Measurements from ENCODE around the gene SLC15A4.
"Not testable (repeated sequence)": the region's sequence is repeated elsewhere in the genome, so short reads cannot be mapped to it uniquely, and the experiment has no call there.

Gene SLC15A4

DNA sequence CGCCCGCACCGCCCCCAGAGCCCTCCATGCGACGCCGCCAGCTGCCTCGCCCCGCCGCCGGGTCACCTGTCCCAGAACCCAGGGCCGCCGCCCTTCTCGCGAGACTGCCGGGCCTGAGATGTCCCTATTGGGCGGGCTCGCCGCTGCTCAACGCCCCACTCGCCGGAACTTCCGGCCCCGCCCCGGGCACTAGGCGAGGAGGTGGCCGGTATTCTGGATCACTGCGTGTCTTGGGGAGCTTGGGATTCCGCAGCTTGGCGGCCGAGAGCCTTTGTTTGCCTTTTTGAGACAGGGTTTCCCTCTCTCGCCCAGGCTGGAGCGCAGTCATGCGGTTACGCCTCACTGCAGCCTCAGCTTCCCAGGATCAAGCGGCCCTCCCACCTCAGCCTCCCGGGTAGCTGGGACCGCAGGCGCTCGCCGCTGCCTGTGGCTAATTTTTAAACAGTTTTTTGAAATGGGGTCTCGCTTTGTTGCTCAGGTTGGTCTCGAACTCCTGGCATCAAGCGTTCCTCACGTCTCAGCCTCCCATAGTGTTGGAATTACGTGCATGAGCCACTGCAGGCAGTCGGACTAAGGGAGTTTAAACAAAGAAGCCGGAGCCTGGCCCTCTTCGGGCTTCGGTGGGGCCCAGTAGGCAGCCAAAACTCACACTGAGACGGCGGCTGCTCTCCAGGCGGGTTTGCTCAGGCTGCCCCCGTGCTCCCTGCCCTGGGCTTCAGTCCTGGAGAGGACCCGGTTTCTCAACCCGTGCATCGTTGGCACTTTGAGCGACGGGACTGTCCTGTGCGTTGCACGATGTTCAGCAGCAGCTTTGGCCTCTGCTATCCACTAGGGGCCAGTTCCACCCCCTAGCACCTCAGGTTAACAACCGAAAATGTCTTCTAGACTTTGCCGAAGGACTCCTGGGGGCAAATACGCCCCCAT is at the start of gene SLC15A4:
Gene SLC15A4 (minus strand): TSS at position 43 of the 924 bp plus-strand sequence. CDS start 15 bp downstream, at position 28.
- DNase-seq = peak; percentile 62

- no peak for DNase-seq
Measured at GRCh38 chr12:128872303-128872702, 48.5 kb upstream of the SLC15A4 start.

DNA sequence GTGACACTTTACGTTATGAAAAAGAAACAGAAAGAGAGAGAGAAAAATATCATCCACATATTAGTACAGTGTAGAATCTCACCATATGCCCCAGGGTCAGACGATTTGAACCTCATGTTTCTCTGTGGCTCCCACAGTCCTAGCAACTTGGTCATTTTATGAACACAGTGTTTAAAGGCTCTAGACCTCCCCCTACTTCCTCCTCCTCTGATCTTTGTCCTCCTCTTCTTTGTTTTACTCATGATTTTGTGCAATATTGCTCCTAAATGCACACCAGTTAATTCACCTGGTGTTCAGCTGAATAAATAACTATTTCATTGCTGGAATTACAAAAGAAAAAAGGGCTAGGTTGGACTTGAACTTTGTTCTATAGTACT is 47.7 kb upstream of the SLC15A4 start:
- no peak for DNase-seq

GRCh38 chr12:128867466-128867865 is 43.7 kb upstream of the SLC15A4 start:
- no peak for DNase-seq

GRCh38 chr12:128864516-128865186 is 40.9 kb upstream of the SLC15A4 start:
- DNase-seq = no peak

- DNase-seq = no peak
Measured at GRCh38 chr12:128863957-128864356, 40.2 kb upstream of the SLC15A4 start.

GRCh38 chr12:128861226-128862016 is 37.7 kb upstream of the SLC15A4 start:
- DNase-seq = no peak

DNA sequence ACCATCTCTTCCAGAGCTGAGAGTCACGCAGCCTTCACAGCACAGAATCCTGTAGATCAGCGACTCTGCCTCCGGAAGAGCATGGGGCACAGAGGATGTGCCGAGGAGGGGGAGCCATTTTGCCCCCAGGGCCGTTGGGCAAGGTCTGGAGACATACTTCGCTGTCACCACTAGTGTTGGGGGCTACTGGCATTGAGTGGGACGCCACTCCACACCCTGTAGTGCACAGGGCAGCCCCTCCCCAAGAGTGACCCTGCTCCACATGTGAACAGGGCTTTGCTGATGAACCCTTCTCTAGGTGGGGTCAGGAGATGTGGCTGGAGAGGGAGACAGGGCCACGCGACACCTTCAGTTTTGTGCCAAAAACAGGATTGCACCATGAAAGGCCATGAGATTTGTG is 35.6 kb upstream of the SLC15A4 start:
- DNase-seq = no peak

DNA sequence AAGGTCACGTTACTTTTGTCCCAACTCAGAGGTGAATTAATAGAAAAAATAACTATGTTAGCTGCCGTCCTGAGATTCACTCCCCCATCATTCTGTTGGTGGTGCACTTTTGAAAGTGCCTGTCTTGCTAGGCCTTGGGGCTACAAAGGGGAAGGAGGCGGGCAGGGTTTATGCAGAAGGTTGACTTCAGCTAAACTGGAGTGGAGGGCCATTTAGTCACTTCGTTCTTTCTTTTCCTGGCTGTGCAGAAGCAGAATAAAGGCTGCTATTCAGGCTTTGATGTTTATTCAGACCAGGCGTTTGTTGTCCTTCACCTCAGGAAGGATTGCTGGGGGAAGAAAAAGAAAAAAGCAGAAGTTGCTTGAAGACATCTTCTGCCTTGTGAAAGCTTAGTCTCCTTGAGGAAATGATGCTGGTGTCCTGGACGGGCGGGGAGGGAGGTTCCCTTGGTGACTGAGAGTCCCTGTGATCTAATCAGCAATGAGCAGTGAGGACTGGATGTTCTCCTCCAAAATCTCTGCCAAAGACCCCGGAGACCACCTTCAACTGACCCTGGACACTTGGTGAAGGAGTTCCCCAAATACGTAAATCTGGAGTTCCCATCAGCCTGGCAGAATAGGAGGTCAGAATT is 33.5 kb upstream of the SLC15A4 start:
- DNase-seq = peak; percentile 15

GRCh38 chr12:128856791-128857078 is 33.0 kb upstream of the SLC15A4 start:
- DNase-seq = no peak

DNA sequence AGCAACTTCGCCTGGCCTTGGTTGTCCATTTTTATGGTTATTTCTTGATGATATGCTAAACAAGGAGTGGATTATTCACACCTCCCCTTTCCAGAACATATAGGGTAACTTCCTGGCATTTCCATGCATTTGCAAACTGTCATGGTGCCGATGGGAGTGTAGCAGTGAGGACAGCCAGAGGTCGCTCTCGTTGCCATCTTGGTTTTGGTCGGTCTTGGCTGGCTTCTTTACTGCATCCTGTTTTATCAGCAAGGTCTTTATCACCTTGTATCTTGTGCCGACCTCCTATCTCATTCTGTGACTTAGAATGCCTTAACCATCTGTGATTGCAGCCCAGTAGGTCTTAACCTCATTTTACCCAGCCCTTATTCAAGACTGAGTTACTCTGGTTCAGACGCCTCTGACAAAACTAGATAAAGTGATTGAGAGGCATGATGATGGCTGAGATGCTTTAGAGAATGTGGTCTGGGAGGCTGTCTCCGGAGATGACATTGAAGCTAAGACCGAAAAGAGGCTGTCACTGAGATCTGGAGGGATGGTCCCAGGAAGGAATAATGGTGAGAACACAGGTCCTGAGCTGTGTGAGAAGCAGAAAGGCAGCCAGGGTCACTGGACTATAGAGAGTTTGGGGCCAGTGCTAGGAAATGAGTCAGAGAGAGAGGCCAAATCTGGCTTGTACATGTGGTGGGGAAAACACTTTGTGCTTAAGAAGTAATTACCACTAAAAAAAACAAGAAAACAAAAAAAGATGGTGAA is 32.5 kb upstream of the SLC15A4 start:
- DNase-seq = no peak

GRCh38 chr12:128853600-128854197 is 29.9 kb upstream of the SLC15A4 start:
- DNase-seq = no peak

DNA sequence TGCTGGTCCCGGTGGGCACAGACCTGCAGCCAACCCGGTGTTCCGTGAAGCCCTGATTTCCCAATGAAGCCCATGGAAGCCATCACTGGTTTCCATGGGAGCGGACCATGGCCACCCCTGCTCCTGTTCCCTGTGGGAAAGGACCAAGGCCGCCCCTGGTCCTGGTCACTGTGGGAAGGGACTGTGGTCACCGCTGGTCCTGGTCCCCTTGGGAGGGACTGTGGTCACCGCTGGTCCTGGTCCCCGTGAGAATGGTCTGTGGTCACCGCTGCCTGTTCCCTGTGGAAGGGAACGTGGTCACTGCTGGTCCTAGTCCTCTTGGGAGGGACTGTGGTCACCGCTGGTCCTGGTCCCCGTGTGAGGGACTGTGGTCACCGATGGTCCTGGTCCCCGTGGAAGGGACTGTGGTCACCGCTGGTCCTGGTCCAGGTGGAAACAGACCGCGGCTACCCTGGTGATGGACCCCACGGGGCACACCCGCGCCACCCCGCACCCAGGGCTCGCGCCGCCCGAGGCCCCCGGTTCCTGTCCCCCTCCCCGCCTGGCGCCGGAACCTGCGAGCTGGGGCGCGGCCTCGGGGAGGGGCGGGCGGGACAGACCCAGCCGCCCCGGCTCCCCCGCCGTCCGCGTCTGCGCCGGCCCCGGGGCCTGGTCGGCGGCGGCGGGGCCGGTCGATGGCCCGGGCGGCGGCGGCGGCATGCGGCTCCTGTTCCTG is 29.3 kb upstream of the SLC15A4 start, which contains the start of gene GLT1D1:
Gene GLT1D1 (plus strand): TSS at position 594 of the 715 bp plus-strand sequence. CDS start 104 bp downstream, at position 698.
- DNase-seq = no peak

GRCh38 chr12:128852026-128852698 is 28.4 kb upstream of the SLC15A4 start:
- DNase-seq = no peak

- not testable (repeated sequence) for DNase-seq
Measured at GRCh38 chr12:128851429-128851828, 27.7 kb upstream of the SLC15A4 start.

DNA sequence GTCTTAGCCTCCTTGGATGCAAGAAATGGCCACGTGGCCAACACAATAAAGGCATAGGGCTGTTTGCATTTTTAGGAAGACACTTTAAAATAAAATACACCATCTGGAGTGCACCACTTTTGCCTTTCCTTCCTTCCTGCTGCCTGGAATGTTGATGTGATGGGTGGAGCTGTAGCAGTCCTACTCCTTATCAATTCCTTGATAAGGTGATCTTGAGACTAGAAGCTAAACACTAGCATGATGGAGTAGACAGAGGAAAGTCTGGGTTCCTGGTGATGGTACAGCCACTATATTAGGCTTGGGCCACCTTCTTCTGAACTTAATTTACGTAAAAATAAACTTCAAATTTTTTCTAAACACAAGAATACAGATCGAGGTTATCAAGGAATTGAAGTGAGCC is 26.6 kb upstream of the SLC15A4 start:
- DNase-seq = no peak

- DNase-seq = not testable (repeated sequence)
Measured at GRCh38 chr12:128849806-128850205, 26.0 kb upstream of the SLC15A4 start.

DNA sequence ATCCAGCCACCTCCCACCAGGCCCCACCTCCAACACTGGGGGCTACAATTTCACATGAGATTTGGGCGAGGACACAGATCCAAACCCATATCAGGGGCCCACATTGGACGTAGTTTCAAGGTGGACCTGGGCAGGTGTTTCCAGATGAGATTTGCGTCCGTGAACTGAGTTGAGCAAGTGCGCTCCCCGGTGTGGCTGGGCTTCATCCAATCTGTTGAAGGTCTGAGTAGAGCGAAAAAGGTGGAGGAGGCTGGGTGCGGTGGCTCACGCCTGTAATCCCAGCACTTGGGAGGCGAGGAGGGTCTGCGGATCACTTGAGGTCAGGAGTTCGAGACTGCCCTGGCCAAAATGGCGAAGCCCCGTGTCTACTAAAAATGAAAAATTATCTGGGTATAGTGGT is 24.6 kb upstream of the SLC15A4 start:
- DNase-seq = no peak

DNA sequence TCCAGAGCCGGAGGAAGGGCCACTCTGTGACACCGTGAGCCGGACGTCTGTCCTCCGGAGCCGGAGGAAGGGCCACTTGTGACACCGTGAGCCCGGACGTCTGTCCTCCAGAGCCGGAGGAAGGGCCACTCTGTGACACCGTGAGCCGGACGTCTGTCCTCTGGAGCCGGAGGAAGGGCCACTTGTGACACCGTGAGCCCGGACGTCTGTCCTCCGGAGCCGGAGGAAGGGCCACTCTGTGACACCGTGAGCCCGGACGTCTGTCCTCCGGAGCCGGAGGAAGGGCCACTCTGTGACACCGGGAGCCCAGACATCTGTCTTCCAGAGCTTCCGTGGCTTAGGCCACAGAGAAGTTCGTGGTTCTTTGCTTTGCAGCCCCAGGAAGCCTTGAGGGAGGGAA is 22.9 kb upstream of the SLC15A4 start:
- not testable (repeated sequence) for DNase-seq

DNA sequence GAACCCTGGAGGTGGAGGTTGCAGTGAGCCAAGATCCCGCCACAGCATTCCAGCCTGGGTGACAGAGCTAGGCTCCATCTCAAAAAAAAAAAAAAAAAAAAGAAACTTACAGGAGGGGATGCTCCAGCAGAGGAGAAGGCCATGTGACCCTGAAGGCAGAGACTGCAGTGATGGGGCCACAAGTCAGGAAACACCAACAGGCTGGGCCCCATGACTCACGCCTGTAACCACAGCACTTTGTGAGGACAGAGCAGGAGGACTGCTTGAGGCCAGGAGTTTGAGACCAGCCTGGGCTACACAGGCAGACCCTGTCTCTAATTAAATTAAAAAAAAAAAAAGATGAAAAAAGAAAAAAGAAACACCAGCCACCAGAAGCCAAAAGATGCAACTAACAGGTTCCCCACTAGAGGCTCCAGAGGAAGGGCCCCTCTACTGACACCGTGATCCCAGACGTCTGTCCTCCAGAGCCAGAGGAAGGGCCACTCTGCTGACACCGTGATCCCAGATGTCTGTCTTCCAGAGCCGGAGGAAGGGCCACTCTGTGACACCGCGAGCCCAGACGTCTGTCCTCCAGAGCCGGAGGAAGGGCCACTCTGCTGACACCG is 20.4 kb upstream of the SLC15A4 start:
- peak; percentile 15 for DNase-seq

Data from SIG-M5 (cell line).